ENCODE measurements around the gene FKBP2.

FKBP2 gene

GRCh38 chr11:64284962-64285884 lies 44.3 kb downstream of the FKBP2 start, which contains the start of gene GPR137 (continued):
- TF ChIP-seq CTCF (tag by site-specific recombination; IDR thresholded peaks at IDR 0.05) (no peak), ZNF529 (tag by site-specific recombination; IDR thresholded peaks at IDR 0.05; ENCODE audit: insufficient replicate concordance) (no peak)

DNA sequence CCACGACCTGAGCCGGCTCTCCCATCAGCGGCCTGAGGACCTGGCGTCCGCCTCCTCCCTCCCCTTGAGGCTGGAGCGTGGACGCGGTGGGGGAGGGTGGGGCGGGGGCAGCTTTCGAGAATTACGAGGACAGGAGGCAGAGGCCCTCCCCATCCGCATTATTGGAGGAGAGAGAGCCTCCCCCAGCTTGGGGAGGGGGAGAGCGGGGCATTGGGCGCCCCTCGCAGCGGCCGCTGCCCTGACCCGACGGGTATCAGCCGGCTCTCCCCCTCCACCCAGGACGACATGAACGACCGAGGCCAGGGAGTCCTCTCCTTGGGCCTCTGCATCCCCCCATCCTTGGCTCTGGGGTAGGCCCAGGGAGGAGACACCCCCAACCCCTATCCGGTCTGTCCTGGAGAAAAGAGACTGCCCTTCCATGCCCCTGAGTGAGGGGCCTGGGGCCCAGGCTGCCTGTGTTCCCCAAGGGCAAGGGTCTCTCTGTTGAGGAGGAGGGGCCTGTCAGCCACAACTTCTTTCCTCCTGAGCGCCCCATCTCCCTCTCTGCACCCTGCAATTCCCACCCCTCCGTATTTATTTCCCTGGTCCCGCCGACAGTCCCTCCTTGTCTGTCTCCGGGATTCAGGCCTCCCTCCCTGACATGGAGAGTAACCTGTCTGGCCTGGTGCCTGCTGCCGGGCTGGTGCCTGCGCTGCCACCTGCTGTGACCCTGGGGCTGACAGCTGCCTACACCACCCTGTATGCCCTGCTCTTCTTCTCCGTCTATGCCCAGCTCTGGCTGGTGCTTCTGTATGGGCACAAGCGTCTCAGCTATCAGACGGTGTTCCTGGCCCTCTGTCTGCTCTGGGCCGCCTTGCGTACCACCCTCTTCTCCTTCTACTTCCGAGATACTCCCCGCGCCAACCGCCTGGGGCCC lies 45.2 kb downstream of the FKBP2 start:
- peak overlapping the region; percentile 40; the same call in 1 of the 2 replicates for H3K27ac ChIP-seq (ENCODE audit: extremely low read depth, low read depth, low read length)
- ChIA-PET CTCF (interaction anchor here (0.5 to 1.5 kb wide), 5 partner anchors 11 to 69 kb away, joined by 3 to 6 read pairs (median 3); no protein-coding TSS in a partner anchor), POLR2A (interaction anchor here (0.6 to 3.5 kb wide), 6 partner anchors 13 to 101 kb away, joined by 3 to 41 read pairs (median 7); partner anchors contain the start of genes ESRRA, PRDX5, STIP1 and TRMT112)
- no peak for TF ChIP-seq ZNF404 (tag by site-specific recombination; IDR thresholded peaks at IDR 0.05)
- TF ChIP-seq PRDM10 (tag by site-specific recombination; IDR thresholded peaks at IDR 0.05): peak; percentile 69
- TF ChIP-seq ZSCAN5A (tag by site-specific recombination; IDR thresholded peaks at IDR 0.05): no peak
- TF ChIP-seq ZNF791 (tag by site-specific recombination; IDR thresholded peaks at IDR 0.05): no peak
- no peak for TF ChIP-seq KLF9 (tag by site-specific recombination; IDR thresholded peaks at IDR 0.05; ENCODE audit: low read depth)
- TF ChIP-seq ZNF701 (tag by site-specific recombination; IDR thresholded peaks at IDR 0.05): no peak
- TF ChIP-seq ZBTB7A (tag by site-specific recombination; IDR thresholded peaks at IDR 0.05; ENCODE audit: low read depth): no peak
- no peak for TF ChIP-seq ZNF514 (tag by site-specific recombination; IDR thresholded peaks at IDR 0.05)
- TF ChIP-seq, protein P1, sequence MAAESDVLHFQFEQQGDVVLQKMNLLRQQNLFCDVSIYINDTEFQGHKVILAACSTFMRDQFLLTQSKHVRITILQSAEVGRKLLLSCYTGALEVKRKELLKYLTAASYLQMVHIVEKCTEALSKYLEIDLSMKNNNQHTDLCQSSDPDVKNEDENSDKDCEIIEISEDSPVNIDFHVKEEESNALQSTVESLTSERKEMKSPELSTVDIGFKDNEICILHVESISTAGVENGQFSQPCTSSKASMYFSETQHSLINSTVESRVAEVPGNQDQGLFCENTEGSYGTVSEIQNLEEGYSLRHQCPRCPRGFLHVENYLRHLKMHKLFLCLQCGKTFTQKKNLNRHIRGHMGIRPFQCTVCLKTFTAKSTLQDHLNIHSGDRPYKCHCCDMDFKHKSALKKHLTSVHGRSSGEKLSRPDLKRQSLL (tag by site-specific recombination; IDR thresholded peaks at IDR 0.05): no peak
- TF ChIP-seq ZNF571 (tag by site-specific recombination; IDR thresholded peaks at IDR 0.05): no peak
- peak; percentile 81 for TF ChIP-seq ZNF600 (tag by site-specific recombination; IDR thresholded peaks at IDR 0.05)
- TF ChIP-seq, protein P2, sequence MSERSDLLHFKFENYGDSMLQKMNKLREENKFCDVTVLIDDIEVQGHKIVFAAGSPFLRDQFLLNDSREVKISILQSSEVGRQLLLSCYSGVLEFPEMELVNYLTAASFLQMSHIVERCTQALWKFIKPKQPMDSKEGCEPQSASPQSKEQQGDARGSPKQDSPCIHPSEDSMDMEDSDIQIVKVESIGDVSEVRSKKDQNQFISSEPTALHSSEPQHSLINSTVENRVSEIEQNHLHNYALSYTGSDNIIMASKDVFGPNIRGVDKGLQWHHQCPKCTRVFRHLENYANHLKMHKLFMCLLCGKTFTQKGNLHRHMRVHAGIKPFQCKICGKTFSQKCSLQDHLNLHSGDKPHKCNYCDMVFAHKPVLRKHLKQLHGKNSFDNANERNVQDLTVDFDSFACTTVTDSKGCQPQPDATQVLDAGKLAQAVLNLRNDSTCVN (tag by site-specific recombination; optimal IDR thresholded peaks at IDR 0.05): no peak
- TF ChIP-seq ZNF354C (tag by site-specific recombination; IDR thresholded peaks at IDR 0.05; ENCODE audit: borderline replicate concordance, low read depth): no peak
- no peak for TF ChIP-seq ZNF239 (tag by site-specific recombination; IDR thresholded peaks at IDR 0.05)
- TF ChIP-seq EGR2 (tag by site-specific recombination; IDR thresholded peaks at IDR 0.05; ENCODE audit: low read depth): no peak
- no peak for TF ChIP-seq ZSCAN23 (tag by site-specific recombination; IDR thresholded peaks at IDR 0.05)
- TF ChIP-seq ATF2 (tag by site-specific recombination; IDR thresholded peaks at IDR 0.05; ENCODE audit: low read depth): no peak
- TF ChIP-seq SP2 (tag by site-specific recombination; IDR thresholded peaks at IDR 0.05): no peak; the same call in 1 of the 2 replicates

More for the DNA sequence above, 45.2 kb downstream of the FKBP2 start:
- Histone ChIP-seq H3K4me3 (ENCODE audit: low read depth, low read length) (peak overlapping the region; percentile 82), H3K4me1 (ENCODE audit: control insufficient read depth, insufficient read depth, low read length) (no peaks in the 10 kb centered on the region; the same call in 1 of the 2 replicates), H3K9me3 (ENCODE audit: control insufficient read depth, insufficient read depth, low read depth, low read length) (no peaks in the 10 kb centered on the region), H3K36me3 (ENCODE audit: control insufficient read depth in 2 of 2, insufficient read depth in 1 of 2, low read length in 2 of 2) (peaks cover 9 to 46% of the 10 kb centered on the region in 2 experiments; a peak in 2 of 3 replicates)
